Suprapubic skin (tissue), 3 donors: Measurements from ENCODE around the gene PON1.

Experiments
- CTCF ChIP-seq, 2 donors: fragments of 200-600 bp in 1 of 2; fragments of 450-650 bp in 1 of 2; sonication (generic) in 1 of 2; IDR thresholded peaks; one replicate each; pipeline ENCODE4 v1.5.1; 2016 to 2019; ENCODE audit warnings: antibody characterized with exemption in 2 of 2, mild to moderate bottlenecking in 1 of 2, moderate library complexity in 1 of 2
- POLR2A ChIP-seq, 2 donors: fragments of 450-650 bp; IDR thresholded peaks; one replicate each; pipeline ENCODE4 v1.6.1; 2017; ENCODE audit warnings: antibody characterized with exemption in 2 of 2, mild to moderate bottlenecking in 2 of 2, moderate library complexity in 2 of 2

GRCh38 chr7:95335093-95335492, 10.8 kb upstream of the PON1 start:
- TF ChIP-seq CTCF (IDR thresholded peaks at IDR 0.05) (no peak), POLR2A (IDR thresholded peaks at IDR 0.05) (no peak)
